Fibroblast of mammary gland (primary cell): Measurements from ENCODE around the gene ACAD10.
A peak's percentile ranks its signal among the peaks of the same experiment; 100 is the strongest.

Experiments used
- DNase-seq: peaks from one replicate; pipeline ENCODE4 v3.0.0-alpha.2; 2010; ENCODE audit warnings: low read depth
- H3K4me3 ChIP-seq: 2 replicates; pipeline ENCODE4 v1.5.1; 2011; ENCODE audit warnings: low read depth, mild to moderate bottlenecking, low read length, moderate library complexity; ENCODE audit not compliant: control insufficient read depth
- CTCF ChIP-seq: conservative IDR thresholded peaks from 2 replicates; pipeline ENCODE4 v1.5.1; 2011; ENCODE audit warnings: low read depth, low read length, inconsistent platforms; ENCODE audit not compliant: control insufficient read depth, insufficient read depth

ACAD10 gene

DNA sequence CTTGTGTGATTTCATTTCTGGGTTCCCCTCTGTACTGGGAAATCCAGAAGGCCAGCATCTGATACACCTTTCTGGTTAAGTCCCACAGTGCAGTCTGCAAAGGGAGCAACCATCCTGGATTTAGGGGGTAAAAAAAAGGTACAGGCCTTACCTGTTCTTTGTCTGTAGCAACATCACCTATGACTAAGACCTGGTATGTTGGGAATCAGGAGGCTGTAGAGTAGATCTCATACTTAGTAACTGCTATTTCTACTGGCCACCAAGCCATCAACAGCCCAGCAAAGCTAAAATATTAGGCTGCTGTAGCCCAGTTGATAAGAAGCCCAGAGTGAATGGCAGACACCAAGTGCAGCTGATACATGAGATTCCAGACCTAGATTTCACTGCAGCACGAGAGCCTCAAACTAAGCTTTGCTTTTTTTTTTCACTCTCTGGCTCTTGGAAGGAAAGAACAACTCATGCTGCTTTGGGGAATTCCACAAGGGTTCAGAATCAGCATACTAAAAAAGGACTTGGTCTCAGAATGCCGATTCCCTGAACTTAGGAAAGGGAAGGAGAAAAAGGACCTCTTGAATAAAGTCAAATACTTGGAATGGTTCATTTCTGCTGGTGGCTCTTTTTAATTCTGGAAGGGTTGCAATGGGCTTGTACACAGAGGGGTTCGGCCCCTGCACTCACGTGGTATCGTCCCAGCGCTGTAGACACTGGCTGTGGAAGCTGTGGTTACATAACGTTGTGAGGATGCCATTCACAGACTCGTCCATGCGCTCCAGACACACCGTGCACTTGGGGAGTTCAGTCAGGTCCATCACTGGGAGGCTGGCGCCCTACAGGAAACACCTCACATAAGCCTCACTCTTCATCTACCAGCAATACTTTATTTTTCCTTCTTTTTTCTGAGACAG is 20.6 kb upstream of the ACAD10 start:
- TF ChIP-seq CTCF, result no peak
- no peak for DNase-seq
- H3K4me3 ChIP-seq, result no peak overlapping the region

- no peak for TF ChIP-seq CTCF
- no peak overlapping the region for H3K4me3 ChIP-seq
- DNase-seq, result no peak
Measured at GRCh38 chr12:111672822-111673381, 13.0 kb upstream of the ACAD10 start.

GRCh38 chr12:111673503-111673902 is 12.3 kb upstream of the ACAD10 start:
- H3K4me3 ChIP-seq, result no peak overlapping the region
- peak; percentile 55 for DNase-seq
- peak; percentile 64 for TF ChIP-seq CTCF

DNA sequence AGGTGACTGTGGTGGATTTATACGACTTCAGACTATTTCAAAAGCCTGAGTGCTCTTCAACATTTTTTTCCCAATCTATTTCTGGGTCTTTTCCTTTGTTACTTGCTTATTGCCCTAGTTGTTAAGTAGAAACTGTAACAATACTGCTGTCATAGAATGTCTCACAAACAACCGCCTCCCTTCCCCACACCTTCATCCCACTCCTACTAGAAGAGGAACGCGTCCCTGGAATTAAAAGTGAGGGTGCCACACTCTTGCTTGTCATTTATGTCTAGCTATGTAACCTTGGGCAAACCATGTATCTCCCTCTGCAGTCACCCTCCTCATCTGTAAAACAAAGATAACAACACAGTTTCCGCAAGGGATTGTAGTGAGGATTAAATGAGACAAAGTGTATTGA is 8.7 kb upstream of the ACAD10 start:
- no peak for DNase-seq
- no peak for TF ChIP-seq CTCF
- H3K4me3 ChIP-seq, result no peak overlapping the region

DNA sequence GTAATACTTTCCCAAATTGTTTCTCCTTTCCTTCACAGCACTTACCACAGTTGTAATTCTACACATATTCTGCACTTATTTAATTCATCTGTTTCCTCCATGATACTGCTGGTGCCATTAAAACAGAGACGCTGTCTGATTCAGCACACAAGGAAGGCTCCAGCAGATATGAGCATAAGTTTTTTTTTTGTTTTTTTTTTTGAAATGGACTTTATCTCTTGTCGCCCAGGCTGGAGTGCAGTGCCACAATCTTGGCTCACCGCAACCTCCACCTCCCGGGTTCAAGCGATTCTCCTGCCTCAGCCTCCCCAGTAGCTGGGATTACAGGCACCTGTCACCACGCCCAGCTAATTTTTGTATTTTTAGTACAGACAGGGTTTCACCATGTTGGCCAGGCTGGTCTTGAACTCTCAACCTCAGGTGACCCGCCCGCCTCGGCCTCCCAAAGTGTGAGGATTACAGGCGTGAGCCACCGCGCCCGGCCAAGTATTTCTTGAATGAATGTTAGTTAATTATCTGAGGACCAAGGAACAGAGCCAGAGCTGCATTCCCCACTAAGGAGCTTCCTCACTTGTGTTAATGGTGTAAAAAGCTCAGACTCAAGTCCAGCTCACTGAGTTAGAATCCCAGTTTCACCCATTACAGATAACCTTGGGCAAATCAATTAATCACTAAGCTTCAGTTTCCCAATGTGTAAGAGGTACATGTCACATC is 1.2 kb upstream of the ACAD10 start:
- H3K4me3 ChIP-seq, result peak overlapping the region; percentile 67

DNA sequence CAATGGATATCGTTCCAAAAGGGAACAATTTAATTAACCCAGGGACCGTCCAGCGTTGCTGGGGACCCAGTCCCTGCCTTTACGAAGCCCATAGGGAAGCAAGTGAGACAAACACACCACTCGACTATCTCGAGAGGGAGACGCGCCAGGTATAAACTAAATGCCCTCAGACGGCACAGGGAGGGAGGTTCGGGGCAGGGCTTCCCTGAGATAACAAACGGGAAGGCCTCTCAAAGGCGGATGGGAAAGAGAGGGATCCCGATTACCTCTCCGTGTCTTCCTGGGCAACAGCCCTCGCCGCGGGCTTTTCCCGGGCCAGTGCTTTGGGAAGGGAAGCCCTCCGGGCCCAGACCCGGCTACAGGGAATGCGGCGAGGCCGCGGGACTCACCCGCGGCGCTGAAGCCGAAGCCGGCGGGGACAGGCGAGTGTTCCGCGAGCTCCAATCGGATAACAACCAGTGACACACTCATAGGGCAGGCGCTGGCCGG is 487 bp upstream of the ACAD10 start:
- DNase-seq, result no peak
- no peak for TF ChIP-seq CTCF
- peak overlapping the region; percentile 67 for H3K4me3 ChIP-seq

More for the DNA sequence above, 1.2 kb upstream of the ACAD10 start:
- DNase-seq, result peak; percentile 1
